Breast epithelium (tissue), 3 donors: ENCODE measurements around the gene PRKN.

Experiments
- POLR2A ChIP-seq: fragments of 450-650 bp; IDR thresholded peaks from one replicate; pipeline ENCODE4 v1.6.1; 2016; ENCODE audit warnings: antibody characterized with exemption, mild to moderate bottlenecking, moderate library complexity
- POLR2AphosphoS5 ChIP-seq, 3 donors: sonication (generic); formaldehyde crosslinking; IDR thresholded peaks; one replicate each; pipeline ENCODE4 v1.6.1; 2017; ENCODE audit warnings: antibody characterized with exemption in 3 of 3
- TF ChIP-seq, protein P1 (sequence below), 3 donors: fragments of 450-650 bp; IDR thresholded peaks; one replicate each; pipeline ENCODE4 v1.5.1; 2016 to 2017; ENCODE audit warnings: antibody characterized with exemption in 3 of 3, mild to moderate bottlenecking in 3 of 3, moderate library complexity in 3 of 3

GRCh38 chr6:162294029-162294428 is 433.5 kb downstream of the PRKN start:
- TF ChIP-seq, protein P1, sequence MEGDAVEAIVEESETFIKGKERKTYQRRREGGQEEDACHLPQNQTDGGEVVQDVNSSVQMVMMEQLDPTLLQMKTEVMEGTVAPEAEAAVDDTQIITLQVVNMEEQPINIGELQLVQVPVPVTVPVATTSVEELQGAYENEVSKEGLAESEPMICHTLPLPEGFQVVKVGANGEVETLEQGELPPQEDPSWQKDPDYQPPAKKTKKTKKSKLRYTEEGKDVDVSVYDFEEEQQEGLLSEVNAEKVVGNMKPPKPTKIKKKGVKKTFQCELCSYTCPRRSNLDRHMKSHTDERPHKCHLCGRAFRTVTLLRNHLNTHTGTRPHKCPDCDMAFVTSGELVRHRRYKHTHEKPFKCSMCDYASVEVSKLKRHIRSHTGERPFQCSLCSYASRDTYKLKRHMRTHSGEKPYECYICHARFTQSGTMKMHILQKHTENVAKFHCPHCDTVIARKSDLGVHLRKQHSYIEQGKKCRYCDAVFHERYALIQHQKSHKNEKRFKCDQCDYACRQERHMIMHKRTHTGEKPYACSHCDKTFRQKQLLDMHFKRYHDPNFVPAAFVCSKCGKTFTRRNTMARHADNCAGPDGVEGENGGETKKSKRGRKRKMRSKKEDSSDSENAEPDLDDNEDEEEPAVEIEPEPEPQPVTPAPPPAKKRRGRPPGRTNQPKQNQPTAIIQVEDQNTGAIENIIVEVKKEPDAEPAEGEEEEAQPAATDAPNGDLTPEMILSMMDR (IDR thresholded peaks at IDR 0.05): no peak
- TF ChIP-seq POLR2A: no peak
- TF ChIP-seq POLR2AphosphoS5 (IDR thresholded peaks at IDR 0.05): no peak
